Dermis blood vessel endothelial cell (primary cell): Measurements from ENCODE around the gene CSNK1G2. TPM values are rescaled to one million over a fixed set of nuclear protein-coding genes. Genes with fewer than 3 reads are reported as not detected.

Experiments used
- DNase-seq: peaks from one replicate; pipeline ENCODE4 v3.0.0; 2010
- total RNA-seq: library from RNA; depleted of rRNA; stranded (reverse); fragments of >200 nt; gene quantifications from 2 replicates; pipeline ENCODE4 v1.2.3, GENCODE V29; 2014

Gene CSNK1G2
- total RNA-seq, 1 donor from 2014 or later: 73.9 TPM

GRCh38 chr19:1990230-1991017 is 49.5 kb downstream of the CSNK1G2 start:
- no peak for DNase-seq

DNA sequence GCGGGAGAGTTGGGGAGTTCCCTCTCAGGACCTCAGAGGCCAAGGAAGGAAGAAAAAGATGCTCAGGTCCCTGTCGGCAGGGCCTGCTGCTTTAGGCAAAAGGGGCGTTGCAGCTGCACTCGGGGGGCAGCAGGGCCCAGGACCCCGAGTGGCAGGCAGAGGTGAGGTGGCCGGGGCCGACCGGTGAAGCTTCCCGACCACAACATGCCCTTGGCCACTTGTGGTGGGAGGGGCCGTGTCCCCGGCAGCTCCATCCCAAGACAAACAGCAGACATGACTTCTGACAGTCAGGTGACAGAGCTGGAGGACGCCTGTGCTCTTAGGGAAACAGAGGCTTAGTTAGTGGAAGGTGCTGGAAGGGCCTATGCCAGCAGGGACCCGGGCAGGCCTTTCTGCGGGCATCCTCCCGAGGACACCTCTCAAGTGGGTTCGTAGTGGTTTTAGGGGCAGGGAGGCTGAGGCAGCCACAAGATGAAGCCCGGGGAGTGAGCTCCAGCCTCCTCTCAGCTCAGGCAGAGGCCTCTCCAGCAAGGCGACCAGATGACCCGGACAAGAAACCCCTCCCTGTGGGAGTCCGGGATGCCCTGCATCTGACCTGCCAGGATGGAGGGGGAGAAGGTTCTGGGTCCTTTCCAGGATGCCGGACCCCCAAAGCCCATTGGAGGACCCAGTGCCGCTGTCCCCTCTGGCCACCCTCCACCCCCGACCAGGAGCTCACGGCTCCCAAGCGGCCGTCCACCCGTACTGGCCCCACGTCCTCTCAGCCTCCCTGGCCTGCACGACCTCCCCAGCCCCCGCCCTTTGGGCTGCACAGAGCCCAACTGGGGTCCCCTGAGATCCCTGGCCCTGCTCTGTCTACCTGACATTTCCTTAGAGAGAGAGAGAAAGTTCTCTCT is 50.3 kb downstream of the CSNK1G2 start:
- DNase-seq: no peak

DNA sequence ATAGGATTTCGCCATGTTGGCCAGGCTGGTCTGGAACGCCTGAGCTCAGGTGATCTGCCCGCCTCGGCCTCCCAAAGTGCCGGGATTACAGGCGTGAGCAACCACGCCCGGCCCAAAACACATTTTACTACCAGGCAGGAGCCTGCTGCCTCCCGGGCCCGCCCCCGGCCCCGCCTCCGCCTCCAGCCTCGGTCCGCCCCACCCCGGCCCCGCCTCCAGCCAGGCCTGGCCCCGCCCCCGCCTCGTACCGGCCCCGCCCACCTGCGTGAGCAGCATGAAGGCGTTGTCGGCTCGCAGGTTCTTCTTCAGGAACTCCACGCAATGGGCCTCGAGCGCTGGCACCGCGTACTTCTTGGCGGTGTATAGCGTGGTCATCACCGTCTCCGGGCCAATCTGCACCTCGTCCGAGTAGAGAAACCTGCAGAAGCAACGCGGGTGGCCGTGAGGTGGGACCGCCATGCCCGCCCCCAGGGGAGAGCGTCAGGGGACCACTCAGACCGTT is 51.8 kb downstream of the CSNK1G2 start:
- peak; percentile 24 for DNase-seq

GRCh38 chr19:1997353-1998233 is 56.6 kb downstream of the CSNK1G2 start:
- DNase-seq: no peak

DNA sequence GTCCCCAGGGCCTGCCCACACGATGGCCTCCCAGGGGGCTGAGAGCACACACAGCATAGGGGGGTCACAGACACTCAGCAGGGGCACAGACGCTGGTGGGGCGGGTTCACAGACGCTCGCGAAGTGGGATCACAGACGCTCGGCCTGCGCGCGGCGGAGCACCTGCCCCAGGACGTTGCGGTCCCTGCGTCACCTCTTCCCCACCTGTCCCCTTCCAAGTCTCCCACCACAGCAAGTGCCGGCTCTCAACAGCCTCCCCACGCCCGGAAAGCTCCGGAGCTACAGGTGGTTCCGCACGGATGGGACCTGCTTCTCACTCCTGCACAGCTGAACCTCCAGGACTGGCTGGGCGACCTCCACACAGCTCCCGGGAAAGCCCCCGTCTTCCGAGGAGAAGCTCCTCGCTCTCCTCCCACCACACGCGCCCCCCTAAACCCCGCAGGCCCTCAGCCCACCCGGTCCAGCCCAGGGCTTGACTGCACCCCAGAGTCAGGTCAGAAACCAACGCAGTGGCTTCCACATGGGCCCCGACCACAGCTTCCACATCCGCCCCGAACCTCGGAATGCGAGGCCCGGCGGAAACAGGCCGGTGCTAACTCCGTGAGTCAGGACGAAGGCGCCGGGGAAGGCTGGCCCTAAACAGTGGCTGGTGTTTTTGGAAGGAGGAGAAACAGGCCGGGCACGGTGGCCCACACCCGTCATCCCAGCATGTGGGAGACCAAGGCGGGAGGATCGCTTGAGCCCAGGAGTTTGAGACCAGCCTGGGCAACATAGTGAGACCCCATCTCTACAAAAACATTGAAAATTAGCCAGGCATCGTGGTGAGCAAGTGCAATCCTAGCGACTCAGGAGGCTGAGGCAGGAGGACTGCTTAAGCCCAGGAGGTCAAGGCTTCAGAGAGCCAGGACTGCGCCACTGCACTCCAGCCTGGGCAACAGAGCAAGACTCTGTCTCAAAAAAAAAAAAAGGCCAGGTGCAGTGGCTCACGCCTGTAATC is 58.0 kb downstream of the CSNK1G2 start:
- no peak for DNase-seq

DNA sequence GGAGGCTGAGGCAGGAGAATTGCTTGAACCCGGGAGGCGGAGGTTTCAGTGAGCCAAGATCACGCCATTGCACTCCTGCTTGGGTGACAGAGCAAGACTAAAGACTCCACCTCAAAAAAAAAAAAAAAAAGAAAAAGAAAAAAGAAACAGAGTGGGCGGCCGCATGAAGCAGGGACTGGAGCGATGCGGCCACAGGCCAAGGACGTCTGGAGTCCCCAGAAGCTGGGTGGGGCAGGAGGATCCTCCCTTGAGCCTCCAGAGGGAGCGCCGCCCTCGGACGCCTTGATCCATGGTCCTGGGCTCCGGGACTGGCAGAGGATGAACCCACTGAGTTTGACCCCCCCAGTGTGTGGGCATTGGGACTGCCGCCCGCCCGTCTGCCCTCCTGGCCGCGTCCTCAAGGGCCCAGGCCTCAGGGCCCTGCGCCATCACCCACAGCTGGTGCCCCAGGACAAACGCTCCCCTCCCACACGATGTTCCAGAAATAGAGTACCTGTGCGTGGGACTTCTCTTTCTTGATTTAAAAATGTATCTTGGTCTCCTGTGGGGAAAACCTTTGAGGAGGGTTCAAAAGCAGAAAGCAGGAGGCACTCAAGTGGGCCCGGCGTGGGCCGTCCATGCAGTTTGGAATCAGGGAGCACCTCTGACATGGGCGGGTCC is 59.0 kb downstream of the CSNK1G2 start:
- no peak for DNase-seq

- DNase-seq: no peak
Measured at GRCh38 chr19:2003874-2004273, 62.9 kb downstream of the CSNK1G2 start.

DNA sequence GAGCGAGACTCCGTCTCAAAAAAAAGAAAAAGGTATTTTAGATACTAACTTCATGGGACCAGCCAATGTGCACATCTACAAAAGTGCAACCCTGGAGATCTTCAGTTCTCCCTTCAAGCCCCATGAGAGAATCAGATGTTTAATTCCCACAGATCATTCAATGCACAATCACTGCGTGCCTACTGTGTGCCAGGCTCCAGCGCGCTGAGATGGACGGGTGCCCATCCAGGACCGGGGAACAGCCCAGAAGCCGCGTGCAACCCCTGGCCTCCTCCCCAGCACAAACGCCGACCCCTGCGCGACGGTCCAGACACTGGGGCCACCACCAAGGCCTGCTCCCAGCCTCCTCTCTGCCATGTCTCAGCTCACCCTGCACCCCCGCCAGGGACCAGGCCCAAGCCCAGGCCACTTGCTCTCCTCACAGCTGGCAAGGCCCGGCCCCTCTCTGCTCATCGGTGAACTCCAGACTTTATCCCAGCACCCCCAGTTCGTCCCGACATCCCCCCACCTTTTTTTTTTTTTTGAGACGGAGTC is 69.2 kb downstream of the CSNK1G2 start:
- DNase-seq: no peak

GRCh38 chr19:2011169-2011568 is 70.2 kb downstream of the CSNK1G2 start:
- no peak for DNase-seq

DNA sequence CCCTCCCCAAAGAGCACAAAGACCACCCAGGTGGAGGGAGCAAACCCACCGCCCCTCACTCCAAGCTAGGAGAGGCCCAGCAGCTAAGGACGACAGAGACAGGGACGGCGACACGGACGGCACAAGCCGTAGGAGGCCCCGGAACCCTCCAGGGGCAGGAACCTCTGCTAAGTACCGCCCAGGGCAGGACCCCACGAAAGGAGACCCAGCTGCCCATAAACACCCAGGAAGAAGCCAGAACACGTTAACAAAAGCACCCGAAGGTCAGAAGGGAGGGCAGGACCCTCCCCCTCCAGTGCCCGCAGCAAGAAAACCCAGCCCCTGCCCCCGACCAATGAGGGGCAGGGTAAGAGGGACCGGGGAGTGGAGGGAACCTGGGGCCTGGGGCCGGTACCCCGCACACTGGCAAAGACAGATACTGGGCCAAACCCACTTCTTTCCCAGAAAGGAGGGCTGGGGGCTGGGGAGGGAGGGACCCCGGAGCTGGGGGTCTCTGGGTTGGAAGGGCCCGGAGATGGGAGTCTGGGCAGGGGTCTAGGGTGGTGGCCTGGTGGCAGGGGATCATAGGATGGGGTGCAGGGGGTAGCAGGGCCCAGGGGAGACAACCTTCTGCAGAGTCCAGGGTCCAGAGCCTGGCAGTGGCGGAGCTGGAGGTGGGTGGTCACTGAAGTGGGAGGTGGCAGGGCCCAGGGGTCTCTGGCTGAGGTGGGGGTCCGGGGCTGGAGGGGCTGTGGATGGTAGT is 72.1 kb downstream of the CSNK1G2 start:
- no peak for DNase-seq

DNA sequence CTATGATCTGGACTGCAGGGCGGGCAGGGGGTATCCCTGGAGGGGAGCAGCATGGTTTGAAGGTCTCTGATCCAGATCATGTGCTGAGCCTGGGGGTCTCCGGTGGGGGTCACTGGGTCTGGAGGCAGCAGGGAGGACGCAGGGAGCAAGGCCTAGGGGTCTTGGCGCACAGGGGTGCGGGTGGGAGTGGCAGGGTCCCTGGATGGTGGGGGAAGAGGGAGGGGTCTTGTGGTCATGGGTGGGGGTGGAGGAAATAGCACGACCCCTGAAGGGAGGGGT is 72.7 kb downstream of the CSNK1G2 start:
- DNase-seq: no peak

DNA sequence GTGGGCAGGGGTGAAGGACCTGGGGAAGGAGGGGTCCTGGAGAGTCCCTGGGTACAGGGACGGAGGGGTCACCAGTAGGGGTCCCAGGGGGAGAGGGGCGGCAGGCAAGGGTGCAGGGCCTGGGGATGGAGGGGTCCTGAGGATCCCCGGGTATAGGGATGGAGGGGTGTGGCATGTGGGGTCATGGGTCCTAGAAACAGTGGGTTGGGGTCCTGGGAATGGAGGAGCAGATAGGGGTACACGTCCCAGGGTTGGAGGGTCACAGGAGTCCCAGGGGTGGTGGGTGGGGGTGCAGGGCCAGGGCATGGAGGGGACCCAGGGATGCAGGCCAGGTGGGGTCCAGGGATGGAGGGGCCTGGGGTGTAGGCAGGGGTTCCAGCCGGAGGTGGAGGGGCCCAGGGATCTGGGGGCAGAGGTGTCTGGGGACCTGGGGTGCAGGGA is 73.2 kb downstream of the CSNK1G2 start:
- DNase-seq: no peak

DNA sequence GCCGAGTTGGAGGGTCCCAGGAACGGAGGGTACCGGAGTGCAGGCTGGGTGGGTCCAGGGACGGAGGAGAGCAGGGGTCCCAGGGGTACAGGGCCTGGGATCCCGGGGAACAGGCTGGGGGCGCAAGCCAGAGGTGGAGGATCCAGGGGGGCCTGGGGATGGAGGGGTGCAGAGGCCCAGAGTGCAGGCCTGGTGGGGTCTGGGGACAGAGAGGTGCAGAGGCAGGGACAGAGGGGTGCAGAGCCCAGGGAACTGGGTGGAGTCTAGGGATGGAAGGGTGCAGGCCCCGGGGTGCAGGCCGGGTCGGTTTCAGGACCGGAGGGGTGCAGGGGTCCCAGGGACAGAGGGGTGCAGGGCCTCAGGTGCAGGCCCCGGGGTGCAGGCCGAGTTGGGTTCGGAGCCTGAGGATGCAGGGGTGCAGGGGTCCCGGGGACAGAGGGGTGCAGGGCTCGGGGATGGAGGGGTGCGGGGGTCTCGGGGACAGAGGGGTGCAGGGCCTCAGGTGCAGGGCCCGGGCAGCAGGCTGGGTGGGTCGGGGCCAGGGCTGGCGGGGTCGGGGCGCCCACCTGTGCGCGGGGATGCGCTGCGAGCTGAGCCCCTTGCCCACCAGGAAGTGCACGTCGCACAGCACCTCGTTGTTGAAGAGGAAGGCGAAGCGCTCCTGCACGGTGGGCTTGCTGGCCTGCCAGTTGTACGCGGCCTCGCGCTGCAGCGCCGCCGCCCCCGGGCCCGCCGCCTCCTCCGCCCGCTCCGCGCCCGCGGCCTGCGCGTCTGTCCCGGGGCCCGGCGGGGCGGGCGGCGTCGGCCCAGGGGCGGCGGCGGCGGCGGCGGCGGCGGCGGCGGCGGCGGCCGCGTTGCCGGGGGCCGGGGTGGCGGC is 74.0 kb downstream of the CSNK1G2 start:
- DNase-seq: peak; percentile 33

- peak; percentile 57 for DNase-seq
Measured at GRCh38 chr19:2015608-2015950, 74.6 kb downstream of the CSNK1G2 start, which contains the start of gene BTBD2. BTBD2 (minus strand) TSS chr19:2015714; CDS start chr19:2015703, 11 bp downstream.

GRCh38 chr19:2016041-2016807 is 75.3 kb downstream of the CSNK1G2 start:
- peak; percentile 78 for DNase-seq

DNA sequence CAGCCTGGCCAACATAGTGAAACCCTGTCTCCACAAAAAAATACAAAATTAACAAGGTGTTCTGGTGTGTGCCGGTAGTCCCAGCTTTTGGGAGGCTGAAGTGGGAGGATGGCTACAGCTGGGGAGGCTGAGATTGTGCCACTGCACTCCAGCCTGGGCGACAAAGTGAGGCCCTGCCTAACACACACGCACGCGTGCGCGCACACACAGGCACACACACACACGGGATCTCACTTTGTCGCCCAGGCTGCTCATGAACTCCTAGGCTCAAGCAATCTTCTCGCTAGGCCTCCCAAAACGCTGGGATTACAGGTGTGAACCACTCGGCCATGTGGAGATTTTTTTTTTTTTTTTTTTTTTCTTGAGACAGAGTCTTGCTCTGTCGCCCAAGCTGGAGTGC is 77.8 kb downstream of the CSNK1G2 start:
- DNase-seq: no peak

- no peak for DNase-seq
Measured at GRCh38 chr19:2021453-2022140, 80.6 kb downstream of the CSNK1G2 start.
